IPS-NIHi7 (cell line): ENCODE measurements around the gene CYP2A13.
"Not testable (repeated sequence)": the region's sequence is repeated elsewhere in the genome, so short reads cannot be mapped to it uniquely, and the experiment has no call there.

Experiments
- DNase-seq: peaks from one replicate; pipeline ENCODE4 v3.0.0; 2012; ENCODE audit warnings: mixed read lengths; ENCODE audit errors: extremely low spot score

CYP2A13 gene

DNA sequence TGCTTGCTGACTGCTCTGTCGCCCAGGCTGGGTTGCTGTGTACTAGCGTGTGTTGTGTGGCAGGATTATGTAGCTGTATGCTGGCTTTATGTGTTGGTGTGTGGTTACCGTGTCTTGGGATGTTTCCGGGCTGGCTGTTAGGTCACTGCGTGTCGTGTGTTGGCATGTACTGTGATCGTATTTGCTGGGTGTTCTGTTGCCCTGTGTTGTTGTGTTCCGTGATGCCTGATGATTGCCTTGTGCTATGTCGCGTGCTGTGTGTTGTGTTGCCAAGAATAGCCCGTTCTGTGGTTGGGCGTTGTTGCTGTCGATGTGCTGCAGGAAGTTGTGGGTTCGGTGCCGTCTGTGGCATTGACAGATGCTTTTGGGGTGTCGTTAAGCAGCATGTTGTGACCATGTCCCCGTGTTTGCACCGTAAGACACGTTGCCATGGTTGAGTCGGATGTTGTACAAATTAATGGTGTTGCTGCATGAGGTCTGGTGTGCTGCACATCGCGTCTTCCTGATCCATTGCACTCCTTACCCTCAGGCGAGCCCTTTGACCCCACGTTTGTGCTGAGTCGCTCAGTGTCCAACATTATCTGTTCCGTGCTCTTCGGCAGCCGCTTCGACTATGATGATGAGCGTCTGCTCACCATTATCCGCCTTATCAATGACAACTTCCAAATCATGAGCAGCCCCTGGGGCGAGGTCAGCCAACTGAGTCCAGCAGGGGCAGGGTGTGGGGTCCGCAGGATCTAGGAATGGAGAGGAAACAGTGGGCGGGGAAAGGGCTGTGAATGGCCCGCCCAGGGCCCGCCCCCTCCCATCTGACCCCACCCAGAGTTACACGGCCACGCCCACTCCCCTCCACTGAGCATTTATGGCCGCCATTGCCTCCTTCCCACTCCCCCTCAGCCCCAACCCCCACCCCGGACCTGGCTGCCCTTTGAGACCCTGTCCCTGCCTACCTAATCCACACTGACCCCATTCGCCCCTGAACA is 33.0 kb downstream of the CYP2A13 start:
- not testable (repeated sequence) for DNase-seq

DNA sequence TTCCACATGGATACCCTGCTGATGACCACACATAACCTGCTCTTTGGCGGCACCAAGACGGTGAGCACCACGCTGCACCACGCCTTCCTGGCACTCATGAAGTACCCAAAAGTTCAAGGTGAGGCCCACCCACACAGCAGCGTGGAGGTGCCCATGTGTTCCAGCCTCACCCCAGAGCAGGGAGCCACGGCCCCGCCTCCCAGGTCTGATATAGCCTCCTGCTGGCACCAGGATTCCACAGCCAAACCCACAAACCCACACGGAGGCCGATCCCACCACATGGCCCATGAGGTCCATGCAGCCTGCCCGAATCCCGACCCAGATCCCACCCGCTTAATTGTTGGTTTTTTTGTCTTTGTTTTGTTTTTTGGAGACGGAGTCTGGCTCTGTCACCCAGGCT is 34.6 kb downstream of the CYP2A13 start:
- not testable (repeated sequence) for DNase-seq

DNA sequence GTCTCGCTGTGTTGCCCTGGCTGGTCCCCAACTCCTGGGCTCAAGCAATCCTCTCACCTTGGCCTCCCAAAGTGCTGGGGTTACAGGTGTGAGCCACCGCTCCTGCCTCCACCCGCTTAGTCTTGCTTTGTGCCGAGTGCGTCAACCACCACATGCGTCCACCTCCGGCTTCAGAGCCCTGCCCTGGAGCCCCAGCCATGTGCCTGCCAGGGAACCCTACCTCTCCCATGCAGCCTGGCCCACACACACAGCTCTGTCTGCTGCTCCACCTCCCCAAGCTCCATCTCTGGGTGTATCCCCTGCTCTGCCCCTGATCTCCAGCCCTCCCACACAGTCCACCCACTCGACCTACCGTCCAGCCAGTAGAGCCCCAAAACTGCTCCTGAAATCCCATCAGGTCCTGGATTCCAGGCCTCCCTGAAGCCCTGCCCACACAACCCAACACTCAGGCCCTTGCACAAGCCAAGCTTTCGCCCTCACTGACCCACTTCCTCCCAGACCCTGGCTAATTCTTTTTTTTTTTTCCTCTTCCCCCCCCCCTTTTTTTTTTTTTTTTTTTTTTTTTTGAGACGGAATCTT is 35.6 kb downstream of the CYP2A13 start:
- no peak for DNase-seq

DNA sequence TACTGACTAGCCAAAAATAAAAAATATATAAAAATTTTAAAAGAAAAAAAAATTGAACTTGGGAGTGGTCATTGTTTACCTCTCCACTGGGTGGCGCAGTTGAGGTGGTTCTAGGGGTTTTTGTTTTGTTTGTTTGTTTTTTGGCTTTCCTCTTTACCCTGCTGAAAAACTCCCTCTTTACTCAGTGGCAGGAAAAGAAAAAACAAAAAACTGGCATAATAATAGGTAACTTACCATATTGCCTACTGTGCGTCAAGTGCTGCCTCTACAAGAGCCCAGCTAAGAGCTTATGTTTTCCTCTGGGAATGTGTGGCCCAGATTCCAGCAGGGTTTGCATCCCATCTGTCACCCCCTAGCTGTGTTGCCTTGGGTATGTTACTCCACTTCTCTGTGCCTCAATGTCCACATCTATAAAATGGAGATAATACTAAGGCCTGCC is 38.5 kb downstream of the CYP2A13 start:
- DNase-seq: not testable (repeated sequence)

DNA sequence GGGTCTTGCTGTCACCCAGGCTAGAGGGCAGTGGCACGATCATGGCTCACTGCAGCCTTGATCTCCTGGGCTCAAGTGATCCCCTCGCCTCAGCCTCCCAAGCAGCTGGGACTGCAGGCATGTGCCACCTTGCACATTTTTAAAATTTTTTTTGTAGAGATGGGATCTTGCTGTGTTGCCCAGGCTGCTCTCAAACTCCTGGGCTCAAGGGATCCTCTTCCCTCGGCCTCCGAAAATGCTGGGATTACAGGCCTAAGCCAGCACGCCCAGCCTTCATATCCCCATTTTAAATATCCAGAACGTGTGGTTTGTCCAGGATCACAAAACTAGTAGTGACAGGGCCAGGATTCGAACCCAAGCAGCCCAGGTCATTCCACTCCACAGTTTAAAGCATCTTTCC is 39.1 kb downstream of the CYP2A13 start:
- DNase-seq: not testable (repeated sequence)

DNA sequence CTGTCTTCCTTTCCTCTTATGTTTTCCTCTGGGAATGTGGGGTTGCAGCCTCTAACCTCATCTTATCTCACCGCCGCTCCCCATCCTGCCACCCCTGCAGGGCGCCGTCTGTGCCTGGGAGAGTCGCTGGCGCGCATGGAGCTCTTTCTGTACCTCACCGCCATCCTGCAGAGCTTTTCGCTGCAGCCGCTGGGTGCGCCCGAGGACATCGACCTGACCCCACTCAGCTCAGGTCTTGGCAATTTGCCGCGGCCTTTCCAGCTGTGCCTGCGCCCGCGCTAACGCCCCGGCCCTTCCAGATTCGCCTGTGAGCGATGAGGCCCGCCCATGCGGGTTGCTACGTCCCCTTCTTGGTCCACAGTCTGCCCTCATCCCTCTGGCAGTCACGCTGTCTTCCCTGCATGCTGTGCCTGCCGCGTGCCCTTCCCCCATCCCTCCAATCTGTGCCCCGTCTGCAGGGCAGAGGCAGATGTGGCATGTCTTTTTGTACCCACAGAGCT is 39.6 kb downstream of the CYP2A13 start:
- DNase-seq: not testable (repeated sequence)

DNA sequence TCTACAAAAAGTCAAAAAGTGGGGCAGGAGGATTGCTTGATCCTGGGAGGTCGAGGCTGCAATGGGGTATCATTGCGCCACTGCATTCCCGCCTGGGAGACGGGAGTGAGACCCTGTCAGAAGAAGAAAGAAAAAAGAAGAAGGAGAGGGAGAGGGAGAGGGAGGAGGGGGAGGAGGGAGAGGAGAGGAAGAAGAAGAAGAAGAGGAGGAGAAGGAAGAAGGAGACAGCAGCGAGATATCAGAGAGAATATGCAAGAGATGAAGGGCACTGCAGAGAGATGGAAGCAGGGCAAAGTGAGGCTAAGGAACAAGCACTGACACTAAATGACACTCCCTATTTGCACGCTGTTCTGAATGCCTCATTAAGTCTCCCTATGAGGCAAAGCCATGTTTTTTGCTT is 40.4 kb downstream of the CYP2A13 start:
- no peak for DNase-seq

DNA sequence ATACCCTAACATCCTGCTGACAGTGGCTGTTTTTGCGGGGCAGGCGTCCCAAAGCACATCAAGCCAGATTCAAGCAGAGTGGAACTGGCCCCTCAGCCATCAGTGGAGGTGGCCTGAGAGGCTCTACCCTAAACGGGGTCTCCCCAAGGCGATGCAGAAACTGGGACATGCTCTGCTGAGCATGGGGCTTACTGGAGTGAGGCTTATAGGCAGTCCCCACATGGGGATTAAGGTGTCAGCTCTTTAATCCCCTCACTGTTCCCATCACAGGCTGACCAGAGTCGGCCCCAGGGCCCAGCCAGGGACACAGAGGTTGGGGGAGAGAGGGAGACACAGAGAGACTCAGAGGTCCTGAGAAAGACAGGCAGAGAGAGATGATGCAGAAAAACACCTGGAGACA is 42.9 kb downstream of the CYP2A13 start:
- DNase-seq: no peak

DNA sequence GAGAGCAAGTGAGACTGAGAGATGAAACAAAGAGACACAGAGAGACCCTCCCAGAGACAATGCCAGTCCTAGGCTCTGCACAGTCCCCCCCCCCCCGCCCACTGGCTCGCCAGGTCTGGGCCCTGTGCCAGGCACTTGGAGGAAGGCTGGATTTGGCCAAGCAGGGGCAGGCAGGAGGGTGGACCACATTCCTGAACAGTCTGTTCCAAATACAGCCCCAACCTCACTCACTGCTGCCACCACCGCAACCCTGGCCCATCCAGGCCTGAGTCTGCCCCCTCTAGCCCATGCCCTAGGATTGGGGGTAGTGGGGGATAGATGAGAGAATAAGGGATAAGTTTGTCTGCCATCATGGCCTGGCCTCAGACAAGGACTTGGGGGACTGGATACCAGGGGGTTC is 45.0 kb downstream of the CYP2A13 start:
- no peak for DNase-seq

DNA sequence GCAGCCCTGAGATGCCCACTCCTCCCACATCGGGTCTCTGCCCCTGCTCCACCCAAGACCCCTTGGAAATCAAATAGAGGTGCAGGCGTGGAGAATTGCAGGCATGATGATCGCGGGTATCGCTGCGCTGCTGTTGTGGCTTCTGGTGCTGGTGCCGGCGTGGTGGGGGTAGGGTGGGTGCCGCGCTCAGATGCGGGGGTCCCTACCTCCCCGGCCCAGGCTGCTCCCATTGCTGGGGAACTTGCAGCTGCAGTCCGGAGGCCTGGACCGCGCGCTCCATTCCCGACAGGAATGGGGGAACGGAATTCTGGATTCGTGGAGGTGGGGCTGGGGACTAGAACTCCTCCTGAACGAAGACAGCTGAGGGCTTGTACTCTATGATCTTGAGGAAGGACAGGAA is 46.4 kb downstream of the CYP2A13 start:
- DNase-seq: no peak

DNA sequence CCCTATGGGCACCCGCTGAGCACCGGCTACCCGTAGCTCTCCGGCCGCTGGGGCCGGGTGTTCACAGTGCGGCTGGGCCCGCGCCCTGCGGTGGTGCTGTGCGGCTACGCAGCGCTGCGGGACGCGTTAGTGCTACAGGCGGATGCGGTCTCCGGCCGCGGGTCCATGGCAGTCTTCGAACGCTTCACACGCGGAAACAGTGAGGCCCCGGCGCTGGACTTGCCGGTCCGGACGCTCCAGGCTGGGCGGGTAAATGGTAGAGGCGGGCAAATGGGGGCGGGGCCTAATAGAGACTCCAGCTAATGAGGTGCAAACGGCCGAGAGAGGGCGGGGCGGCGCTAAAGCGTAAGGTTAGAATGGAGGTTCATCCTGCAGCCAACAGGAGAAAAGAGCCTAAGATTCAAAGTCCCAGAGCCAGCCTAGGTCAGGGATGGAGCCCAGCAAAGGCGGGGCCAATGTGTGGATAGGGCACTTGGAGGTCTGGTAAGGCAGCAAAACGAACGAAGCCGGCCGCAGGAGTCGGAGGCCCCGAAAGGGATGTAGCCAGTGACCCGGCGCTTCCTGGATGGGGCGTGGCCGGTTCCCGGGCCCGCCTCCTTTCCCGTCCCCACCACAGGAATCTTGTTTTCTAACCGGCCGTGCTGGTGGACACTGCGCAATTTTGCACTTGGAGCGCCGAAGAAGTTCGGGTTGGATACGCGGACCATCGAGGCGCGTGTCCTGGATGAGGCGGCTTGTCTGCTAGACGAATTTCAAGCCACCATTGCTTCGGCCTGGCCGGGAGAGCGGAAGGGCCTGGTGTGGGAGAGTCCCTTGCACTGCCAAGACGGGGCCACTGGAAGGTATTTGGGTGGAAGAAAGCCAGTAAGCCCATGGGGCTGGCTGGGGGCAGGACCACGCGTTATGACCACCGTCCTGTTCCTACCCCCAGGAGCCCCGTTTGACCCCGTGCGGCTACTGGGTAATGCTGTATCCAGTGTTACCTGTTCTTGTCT is 47.4 kb downstream of the CYP2A13 start:
- DNase-seq: peak; percentile 69

DNA sequence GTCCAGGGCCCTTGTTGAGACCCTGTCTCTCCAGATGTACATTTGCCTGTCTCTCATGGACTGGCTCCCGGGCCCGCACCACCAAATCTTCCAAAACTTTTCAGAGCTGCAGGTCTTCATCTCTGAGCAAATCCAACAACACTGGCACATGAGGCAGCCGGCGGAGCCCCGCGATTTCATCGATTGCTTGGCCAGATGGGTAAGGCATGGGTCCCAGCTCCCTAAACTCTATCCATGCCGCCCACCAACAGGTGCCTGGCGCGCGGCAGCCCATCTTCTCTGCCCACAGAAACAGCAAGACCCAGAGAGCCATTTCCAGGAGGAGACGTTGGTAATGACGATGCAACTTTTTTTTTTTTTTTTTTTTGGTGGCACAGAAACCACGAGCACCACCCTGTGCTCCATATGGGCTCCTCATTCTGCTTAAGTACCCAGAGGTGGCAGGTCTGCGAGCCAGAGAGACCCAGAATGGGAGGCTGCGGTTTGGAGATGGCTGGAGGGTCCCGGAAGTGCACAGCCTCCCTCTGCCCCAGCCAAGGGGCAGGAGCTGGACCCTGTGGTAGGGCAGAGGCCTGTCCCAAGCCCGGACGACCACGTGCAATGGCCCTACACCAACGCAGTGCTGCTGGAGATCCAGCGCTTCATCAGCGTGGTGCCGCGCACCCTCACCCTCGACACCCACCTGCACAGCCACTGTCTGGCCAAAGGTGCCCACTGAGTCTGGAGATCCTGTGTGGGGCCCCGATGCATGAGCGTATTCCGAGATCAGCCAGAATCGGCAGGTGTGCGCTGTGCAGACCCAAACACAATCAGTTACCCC is 48.6 kb downstream of the CYP2A13 start:
- DNase-seq: no peak

DNA sequence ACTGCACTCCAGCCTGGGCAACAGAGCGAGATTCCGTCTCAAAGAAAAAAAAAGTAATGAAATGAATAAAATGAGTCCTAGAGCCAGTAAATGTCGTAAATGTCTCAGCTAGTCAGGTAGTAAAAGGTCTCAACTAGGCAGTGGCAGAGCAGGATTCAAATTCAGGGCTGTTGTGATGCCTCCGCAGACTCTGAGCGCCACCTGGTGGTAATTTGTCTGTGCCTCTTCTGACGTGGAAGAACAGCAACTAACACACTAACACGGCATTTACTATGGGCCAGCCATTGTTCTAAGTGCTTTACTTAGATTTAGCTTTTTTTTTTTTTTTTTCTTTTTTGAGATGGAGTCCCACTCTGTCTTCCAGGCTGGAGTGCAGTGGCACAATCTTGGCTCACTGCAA is 56.2 kb downstream of the CYP2A13 start:
- DNase-seq: peak; percentile 74
